ENCODE data around the gene WNT11. TPM values are rescaled to one million over a fixed set of nuclear protein-coding genes. Genes with fewer than 3 reads are reported as not detected.

Gene WNT11
- total RNA-seq, 1 experiment from 2014 or later, result 17.4 TPM

DNA sequence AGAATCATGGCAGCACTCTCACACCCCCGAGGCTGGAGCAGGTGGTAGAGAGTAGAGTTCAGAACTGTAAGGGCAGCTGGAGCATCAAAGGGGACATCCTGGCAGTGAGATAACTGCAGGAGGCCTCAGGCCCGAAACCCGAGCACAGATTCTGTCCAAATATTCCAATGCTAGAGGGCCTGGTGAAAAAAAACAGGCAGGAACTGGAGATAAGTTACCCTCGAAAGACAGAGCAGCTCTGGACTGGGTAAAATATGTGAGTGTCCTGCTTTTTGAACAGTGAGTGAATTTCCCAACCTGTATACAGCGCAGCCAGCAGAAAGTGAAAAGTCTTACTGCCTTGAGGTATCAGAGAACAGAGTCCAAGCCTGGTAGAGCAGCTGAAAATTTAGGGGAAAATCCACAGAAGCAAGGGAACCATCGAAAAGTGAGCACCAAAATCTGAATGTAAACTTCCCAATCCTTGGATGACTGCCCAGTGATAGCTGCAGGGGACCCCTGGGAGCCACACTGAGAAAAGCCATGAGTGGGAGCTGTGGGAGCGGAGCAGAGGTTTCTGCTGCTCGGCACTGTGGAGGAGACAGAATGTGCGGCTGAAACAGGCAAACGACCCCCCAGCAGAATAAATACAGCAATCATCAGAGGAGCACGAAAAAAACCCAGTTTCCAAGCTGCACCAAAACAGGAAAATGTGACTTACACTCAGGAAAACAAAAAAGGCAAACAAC, 50.6 kb downstream of the WNT11 start:
- no peak for DNase-seq (ENCODE audit: low read depth)

DNA sequence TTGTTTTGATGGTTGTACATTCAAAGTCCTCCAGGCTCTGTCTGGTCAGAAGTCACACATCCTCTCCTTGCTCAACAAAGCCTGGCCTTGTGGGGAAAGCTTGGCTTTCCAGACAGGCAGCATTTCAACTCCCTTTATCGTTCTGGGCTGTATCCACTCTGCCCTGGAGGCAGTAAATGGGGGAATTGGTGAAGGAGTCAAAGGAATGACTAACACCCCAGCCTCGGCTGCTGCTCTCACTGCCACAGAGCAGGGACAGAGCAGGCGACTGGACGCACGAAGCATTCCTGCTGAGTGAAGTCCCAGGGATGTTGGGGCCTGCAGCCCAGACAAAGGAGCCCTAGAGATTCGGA, 52.8 kb downstream of the WNT11 start:
- DNase-seq (ENCODE audit: low read depth), result peak; percentile 86

- DNase-seq (ENCODE audit: low read depth), result peak; percentile 14
These were observed 53.3 kb downstream of the WNT11 start for GRCh38 chr11:76152741-76153570.

DNA sequence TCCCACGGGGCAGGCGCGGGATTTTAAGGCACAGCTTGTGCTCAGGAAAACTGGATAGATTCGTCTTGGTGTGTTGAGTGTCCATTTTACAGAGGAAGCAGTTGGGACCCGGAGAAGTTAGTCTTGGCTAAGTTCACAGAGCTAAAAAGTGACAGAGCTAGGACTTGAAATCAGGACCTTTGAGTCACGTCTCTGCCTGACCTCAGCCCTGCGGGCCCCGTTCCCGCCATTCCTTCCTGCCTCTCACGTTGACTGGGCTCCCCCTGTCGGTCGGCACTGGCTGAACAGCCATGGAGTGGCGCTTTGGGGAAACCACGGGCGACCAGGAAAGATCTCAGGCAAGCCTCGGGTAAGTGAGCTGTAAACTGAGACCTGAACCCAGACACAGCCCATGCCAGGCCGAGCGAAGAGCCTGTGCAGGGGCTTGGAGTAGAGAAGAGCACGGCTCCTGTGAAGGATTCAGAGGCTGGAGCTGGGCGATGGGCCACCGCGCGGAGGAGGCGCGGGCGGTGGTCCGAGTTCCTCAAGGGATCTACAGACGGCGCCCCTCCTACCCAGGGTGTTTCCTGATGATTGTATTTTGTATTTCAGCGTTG, 54.1 kb downstream of the WNT11 start:
- peak; percentile 78 for DNase-seq (ENCODE audit: low read depth)

GRCh38 chr11:76151556-76152085, 54.7 kb downstream of the WNT11 start:
- DNase-seq (ENCODE audit: low read depth), result no peak

DNA sequence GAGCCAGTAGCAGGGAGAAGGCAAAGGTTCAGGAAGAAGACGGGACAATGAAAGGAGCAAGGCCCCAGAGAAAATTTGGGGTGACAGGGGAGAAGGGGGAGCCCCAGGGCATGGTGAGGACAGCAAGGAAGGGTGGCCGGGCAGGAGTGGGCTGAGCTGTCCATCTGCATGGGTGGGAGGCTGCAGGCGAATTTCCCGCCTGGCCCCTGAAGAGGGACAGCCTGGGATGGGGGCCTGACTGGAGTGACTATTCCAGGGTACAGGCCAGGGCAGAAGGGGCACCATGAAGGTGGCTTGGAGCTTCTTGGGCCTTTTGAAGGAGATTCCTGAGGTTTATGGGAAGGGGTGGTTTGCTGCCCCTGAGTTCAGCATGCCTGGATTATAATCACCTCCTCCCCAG, 56.2 kb downstream of the WNT11 start:
- no peak for DNase-seq (ENCODE audit: low read depth)

DNA sequence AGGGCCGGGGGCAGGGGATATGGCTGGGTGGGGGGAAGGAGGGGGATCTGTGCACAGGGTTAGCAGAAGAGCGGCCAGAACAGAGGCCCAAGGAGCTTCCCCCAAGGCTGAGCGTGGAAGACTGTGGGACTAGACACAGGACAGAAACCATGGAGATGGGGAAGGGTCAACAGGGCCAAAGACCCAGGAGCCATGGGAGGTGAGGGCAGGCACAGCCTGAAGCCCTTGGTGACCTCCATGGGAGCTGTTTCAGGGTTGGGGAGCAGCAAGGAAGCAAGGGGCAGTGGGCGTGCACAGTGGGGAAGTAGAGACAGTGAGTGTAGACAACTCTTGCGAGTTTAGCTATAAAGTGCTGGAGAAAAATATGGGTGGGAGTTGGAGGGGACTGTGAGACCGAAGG, 56.6 kb downstream of the WNT11 start:
- DNase-seq (ENCODE audit: low read depth), result no peak

DNA sequence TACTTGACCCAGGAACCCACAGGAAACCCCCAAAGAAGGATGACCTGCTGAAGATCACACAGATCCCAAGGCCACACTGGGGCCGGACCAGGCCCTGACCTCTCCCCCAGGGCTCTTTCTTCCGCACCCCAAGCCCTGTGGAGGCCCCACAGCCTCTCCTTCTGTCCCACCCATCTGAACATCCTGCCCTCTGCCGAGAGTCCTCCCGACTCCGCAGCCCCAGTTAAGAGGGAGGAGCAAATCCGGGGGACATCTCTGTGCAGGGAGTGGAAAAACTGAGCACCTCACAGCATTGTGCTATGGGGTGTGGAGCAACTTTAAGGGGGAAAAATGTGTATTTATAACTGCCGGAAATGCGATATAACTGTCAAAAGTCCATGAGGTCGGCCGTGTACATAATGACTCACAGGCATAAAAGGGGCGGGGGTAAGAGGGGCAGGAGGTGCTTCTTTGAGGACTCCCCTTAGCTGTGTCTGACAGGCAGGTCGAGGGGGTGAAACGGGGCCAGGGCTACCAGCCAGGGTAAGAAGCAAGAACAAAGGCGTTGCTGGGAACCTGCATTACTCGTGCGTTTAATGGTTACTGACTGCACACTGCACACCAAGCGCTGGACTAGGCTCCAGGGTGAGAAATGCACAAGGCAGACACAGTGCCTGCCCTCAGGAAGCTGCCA, 57.2 kb downstream of the WNT11 start:
- no peak for DNase-seq (ENCODE audit: low read depth)

DNA sequence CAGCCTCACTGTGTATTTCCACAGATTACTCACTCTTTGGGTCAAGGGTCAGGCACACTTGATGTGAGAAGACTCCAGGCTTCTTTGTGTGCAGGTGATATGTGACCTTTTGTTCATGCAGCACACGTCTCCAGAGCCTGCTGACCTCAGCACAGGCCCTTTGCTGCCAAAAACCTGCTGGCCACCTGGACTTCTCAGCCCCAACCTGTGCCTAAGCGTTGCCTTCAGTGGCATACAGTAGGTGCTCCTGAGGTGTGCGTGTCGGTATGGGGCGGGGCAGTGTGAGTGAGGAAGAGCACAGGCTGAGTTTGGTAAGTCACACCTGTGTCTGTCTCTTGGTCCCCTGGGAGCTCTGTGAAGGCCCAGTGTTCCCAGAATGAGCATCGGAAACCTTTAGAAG, 58.1 kb downstream of the WNT11 start:
- no peak for DNase-seq (ENCODE audit: low read depth)

- DNase-seq (ENCODE audit: low read depth), result no peak
These were observed 59.1 kb downstream of the WNT11 start for GRCh38 chr11:76147106-76147740.

GRCh38 chr11:76143274-76143673, 63.0 kb downstream of the WNT11 start:
- no peak for DNase-seq (ENCODE audit: low read depth)

- no peak for DNase-seq (ENCODE audit: low read depth)
These were observed 64.3 kb downstream of the WNT11 start for GRCh38 chr11:76141901-76142588.

DNA sequence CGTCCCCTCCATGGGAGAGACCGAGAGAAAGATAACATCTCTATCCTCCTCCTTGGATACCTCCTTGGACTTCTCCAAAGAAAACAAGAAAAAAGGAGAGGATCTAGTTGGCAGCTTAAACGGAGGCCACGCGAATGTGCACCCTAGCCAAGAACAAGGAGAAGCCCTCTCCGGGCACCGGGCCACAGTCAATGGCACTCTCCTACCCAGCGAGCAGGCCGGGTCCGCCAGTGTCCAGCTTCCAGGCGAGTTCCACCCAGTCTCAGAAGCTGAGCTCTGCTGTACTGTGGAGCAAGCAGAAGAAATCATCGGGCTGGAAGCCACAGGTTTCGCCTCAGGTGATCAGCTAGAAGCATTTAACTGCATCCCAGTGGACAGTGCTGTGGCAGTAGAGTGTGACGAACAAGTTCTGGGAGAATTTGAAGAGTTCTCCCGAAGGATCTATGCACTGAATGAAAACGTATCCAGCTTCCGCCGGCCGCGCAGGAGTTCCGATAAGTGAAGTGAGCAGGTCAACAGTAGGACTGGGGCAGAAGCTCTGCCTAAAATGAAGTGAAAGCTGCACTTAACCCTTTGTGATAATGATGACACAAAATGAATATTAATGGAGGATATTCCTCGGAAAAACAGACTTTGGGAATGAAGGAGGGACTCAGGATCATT, 65.3 kb downstream of the WNT11 start:
- DNase-seq (ENCODE audit: low read depth), result no peak

- DNase-seq (ENCODE audit: low read depth), result no peak
These were observed 67.0 kb downstream of the WNT11 start for GRCh38 chr11:76139314-76139713.

Other genes with a start within 250 kb of the WNT11 start
- 56.9 and 69.9 TPM in 2 replicates for gene THAP12, start 174.6 kb upstream of the WNT11 start, total RNA-seq (2014; rRNA removed; shearing (Covaris generic))
- gene GVQW3, start 174.8 kb upstream of the WNT11 start, total RNA-seq (2014; rRNA removed; shearing (Covaris generic)), result 2.5 and 3.6 TPM in 2 replicates
- gene EMSY, start 238.5 kb upstream of the WNT11 start, total RNA-seq (2014; rRNA removed; shearing (Covaris generic)), result 30.7 and 33.3 TPM in 2 replicates

Measured in RPMI7951 (cell line).